Calu3 (cell line): Measurements from ENCODE around the gene TBK1. TPM values are rescaled to one million over a fixed set of nuclear protein-coding genes. Genes with fewer than 3 reads are reported as not detected.

ENCODE experiments used
- BruUV-seq: library from RNA; stranded (reverse); fragments of 400-500 nt; replicated peaks from 2 replicates; lab custom pipeline; 2021; lab: Mats Ljungman, UMichigan
- CTCF ChIA-PET: fragments of 300-600 bp; sonication (Branson Sonifier 250); formaldehyde crosslinking; loops from one replicate; lab custom pipeline; 2022; ENCODE audit warnings: antibody characterized with exemption; lab: Charles Lee
- DNase-seq: peaks from one replicate; pipeline ENCODE4 v3.0.0; 2022
- H3K27ac Mint-ChIP-seq: one replicate; pipeline ENCODE4 v1.8.0; 2022; ENCODE audit warnings: mixed read lengths; ENCODE audit not compliant: unreplicated experiment
- H3K27me3 Mint-ChIP-seq: one replicate; pipeline ENCODE4 v1.8.0; 2022; ENCODE audit warnings: mixed read lengths; ENCODE audit not compliant: unreplicated experiment
- H3K36me3 Mint-ChIP-seq: one replicate; pipeline ENCODE4 v1.8.0; 2022; ENCODE audit warnings: mild to moderate bottlenecking, moderate library complexity, mixed read lengths; ENCODE audit not compliant: insufficient read depth, unreplicated experiment
- H3K4me1 Mint-ChIP-seq: one replicate; pipeline ENCODE4 v1.8.0; 2022; ENCODE audit warnings: mild to moderate bottlenecking, low read depth, mixed read lengths; ENCODE audit not compliant: unreplicated experiment
- H3K4me3 Mint-ChIP-seq: one replicate; pipeline ENCODE4 v1.8.0; 2022; ENCODE audit warnings: mild to moderate bottlenecking, low read depth, moderate library complexity, mixed read lengths; ENCODE audit not compliant: unreplicated experiment
- H3K9me3 Mint-ChIP-seq: one replicate; pipeline ENCODE4 v1.8.0; 2022; ENCODE audit warnings: low read depth, mixed read lengths; ENCODE audit not compliant: unreplicated experiment
- CTCF ChIP-seq: fragments of 200-600 bp; IDR thresholded peaks from one replicate; pipeline ENCODE4 v1.8.0; 2022; ENCODE audit warnings: antibody characterized with exemption; ENCODE audit not compliant: unreplicated experiment
- intact Hi-C: fragments of 100-400 bp; cut with micrococcal nuclease; formaldehyde crosslinking; loops from one replicate; pipeline ENCODE4 v1.10.0; 2022; ENCODE audit not compliant: unreplicated experiment
- total RNA-seq: library from RNA; stranded (reverse); gene quantifications from 2 replicates; pipeline ENCODE4 v1.2.3, GENCODE V29; 2022

Gene TBK1
- total RNA-seq, 1 experiment from 2014 or later: 40.4 TPM

DNA sequence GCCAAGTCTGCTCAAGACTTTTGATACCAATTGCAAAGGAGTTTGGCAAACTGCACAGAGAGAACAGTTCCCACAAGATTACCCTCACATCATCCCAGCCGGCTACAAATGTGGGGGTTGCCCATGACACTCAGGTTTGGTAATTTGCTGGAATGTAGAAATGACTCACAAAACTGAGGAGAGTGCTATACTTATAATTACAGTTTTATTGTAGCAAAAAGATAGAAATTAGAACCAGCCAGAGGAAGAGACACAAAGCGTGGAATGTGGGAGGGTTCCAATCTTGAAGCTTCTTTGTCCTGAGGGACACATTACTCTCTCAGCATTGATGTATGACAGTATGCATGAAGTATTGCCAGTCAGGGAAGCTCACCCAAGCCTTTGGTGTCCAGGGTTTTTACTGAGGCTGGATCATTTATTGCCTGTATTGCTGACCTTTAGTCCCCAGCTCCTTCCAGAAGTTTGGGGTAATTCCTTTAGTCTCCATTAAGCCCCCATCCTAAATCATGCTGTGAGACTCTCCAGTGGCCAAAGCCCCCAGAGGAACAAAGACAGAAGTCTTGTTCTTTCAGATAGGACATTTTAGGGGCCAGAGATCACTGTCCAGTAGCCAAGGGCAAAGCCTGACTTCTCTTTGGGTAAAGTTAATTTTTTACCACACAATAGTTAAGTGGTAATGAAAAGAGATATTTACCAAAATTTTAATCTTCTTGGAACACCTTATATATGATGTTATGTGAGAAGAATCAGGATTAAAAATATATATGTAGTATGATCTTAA is 9.9 kb downstream of the TBK1 start:
- intact Hi-C loops: no loop called here
- CTCF ChIA-PET: no interaction called here

GRCh38 chr12:64466178-64466577 is 14.3 kb downstream of the TBK1 start:
- Mint-ChIP-seq H3K4me1 (no peaks in the 10 kb centered on the region), H3K4me3 (no peak overlapping the region), H3K9me3 (no peaks in the 10 kb centered on the region), H3K27ac (no peak overlapping the region), H3K36me3 (peaks cover 53% of the 10 kb centered on the region), H3K27me3 (no peaks in the 10 kb centered on the region)
- DNase-seq: no peak
- CTCF ChIA-PET: no interaction called here
- intact Hi-C loops: no loop called here
- no TSS peak for BruUV-seq
- TF ChIP-seq CTCF: no peak

More for the DNA sequence above, 9.9 kb downstream of the TBK1 start:
- no peak for DNase-seq
- peaks cover 22% of the 10 kb centered on the region for H3K4me1 Mint-ChIP-seq
- H3K36me3 Mint-ChIP-seq: peaks cover 60% of the 10 kb centered on the region
- H3K9me3 Mint-ChIP-seq: no peaks in the 10 kb centered on the region
- no peak for TF ChIP-seq CTCF
- H3K27me3 Mint-ChIP-seq: no peaks in the 10 kb centered on the region
- no peak overlapping the region for H3K4me3 Mint-ChIP-seq
- no peak overlapping the region for H3K27ac Mint-ChIP-seq
- BruUV-seq: no TSS peak

DNA sequence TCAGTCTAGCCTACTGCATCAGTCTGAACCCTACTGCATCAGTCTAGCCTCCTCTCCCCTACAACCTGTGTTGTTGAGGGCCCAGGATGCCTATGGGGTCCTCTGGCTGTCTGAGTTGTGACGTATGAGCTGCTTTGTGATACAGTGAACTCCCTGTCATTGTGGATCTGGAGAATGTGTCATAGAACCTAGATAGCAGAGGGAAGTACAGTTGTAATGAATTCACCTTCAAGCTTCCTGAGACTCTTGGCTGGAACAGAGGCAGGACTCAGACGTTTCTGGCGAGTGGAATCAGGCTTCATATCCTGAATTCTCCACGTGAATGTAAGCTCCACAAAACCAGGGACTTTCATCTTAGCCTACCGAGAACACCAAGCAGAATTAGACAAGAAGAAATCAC is 17.0 kb downstream of the TBK1 start:
- DNase-seq: no peak
- H3K36me3 Mint-ChIP-seq: peaks cover 51% of the 10 kb centered on the region
- H3K4me1 Mint-ChIP-seq: no peaks in the 10 kb centered on the region
- H3K9me3 Mint-ChIP-seq: no peaks in the 10 kb centered on the region
- intact Hi-C loops: no loop called here
- no peak overlapping the region for H3K4me3 Mint-ChIP-seq
- no peaks in the 10 kb centered on the region for H3K27me3 Mint-ChIP-seq
- CTCF ChIA-PET: interaction anchor here (1.1 kb wide), 1 partner anchor 45 kb away, joined by 3 read pairs; no protein-coding TSS in a partner anchor
- H3K27ac Mint-ChIP-seq: no peak overlapping the region
- TF ChIP-seq CTCF: no peak
- no TSS peak for BruUV-seq

DNA sequence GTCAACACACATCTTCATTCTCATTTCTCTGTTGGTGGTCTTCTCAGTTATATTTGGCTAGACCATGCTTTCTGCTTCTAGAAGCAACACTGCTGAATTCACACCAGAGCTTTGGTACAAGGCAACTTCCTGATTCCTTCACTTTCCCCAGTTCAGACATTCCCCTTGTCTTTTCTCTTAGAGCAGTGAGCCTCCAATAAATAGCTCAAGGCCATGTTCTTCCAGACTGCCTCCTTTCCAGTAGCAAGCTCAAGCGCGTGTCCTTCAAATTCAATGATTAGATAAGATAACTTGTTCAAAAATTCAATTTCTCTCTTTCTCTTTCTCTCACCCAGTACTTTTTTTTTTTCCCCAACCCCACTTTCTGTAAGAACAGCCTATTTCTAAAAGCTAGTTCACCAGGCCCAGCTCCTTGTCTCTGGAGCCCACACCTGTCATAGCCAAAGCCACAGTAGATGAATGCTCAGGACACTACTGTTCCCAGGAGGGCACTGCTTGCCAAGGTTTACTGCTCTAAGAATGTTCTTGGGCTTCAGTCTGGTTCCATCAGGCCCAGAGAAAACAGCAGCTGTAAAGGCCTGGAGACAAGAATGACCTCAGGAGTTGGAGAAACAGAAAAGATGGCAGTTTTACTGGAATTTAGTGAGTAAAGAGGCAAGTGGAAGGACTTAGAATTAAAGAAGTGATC is 17.7 kb downstream of the TBK1 start:
- Mint-ChIP-seq H3K4me1 (no peaks in the 10 kb centered on the region), H3K9me3 (no peaks in the 10 kb centered on the region), H3K27me3 (no peaks in the 10 kb centered on the region), H3K36me3 (peaks cover 51% of the 10 kb centered on the region), H3K4me3 (no peak overlapping the region), H3K27ac (no peak overlapping the region)
- no peak for DNase-seq
- TF ChIP-seq CTCF: no peak
- CTCF ChIA-PET: interaction anchor here (1.1 kb wide), 1 partner anchor 46 kb away, joined by 3 read pairs; no protein-coding TSS in a partner anchor
- BruUV-seq: no TSS peak
- intact Hi-C loops: no loop called here
